CD4-positive, CD25-positive, alpha-beta regulatory T cell (primary cell): Measurements from ENCODE around the gene VSTM4. TPM values are rescaled to one million over a fixed set of nuclear protein-coding genes. Genes with fewer than 3 reads are reported as not detected.

Experiments used
- ATAC-seq, 2 donors: fragments of 150-1000 bp; cut with Tn5 transposase; one replicate each; pipeline ENCODE4 v1.10.0; 2021; ENCODE audit warnings: low read depth in 2 of 2, moderate number of reproducible peaks in 2 of 2, moderate library complexity in 1 of 2
- DNase-seq, 3 donors: peaks; one replicate each; pipeline versions ENCODE4 v3.0.0 to v3.0.0-alpha.2; 2012 to 2022; ENCODE audit warnings: mixed read lengths in 1 of 3
- H3K27ac ChIP-seq: one replicate; pipeline ENCODE4 v1.7.0; 2013; ENCODE audit warnings: mild to moderate bottlenecking, low read length; ENCODE audit not compliant: insufficient read depth, poor library complexity, severe bottlenecking
- H3K27me3 ChIP-seq: one replicate; pipeline ENCODE4 v1.7.0; 2013; ENCODE audit warnings: low read length; ENCODE audit not compliant: control insufficient read depth, insufficient read depth
- H3K36me3 ChIP-seq: one replicate; pipeline ENCODE4 v1.7.0; 2013; ENCODE audit warnings: mild to moderate bottlenecking, low read length, moderate library complexity; ENCODE audit not compliant: control insufficient read depth, insufficient read depth
- H3K4me1 ChIP-seq: 2 replicates; pipeline ENCODE4 v1.7.0; 2013; ENCODE audit warnings: mild to moderate bottlenecking, low read length; ENCODE audit not compliant: insufficient read depth, control insufficient read depth, poor library complexity, severe bottlenecking
- H3K4me3 ChIP-seq: one replicate; pipeline ENCODE4 v1.7.0; 2013; ENCODE audit warnings: low read depth, mild to moderate bottlenecking, low read length, moderate library complexity
- H3K9me3 ChIP-seq, 2 experiments: 1 replicate in 1 of 2; 2 replicates in 1 of 2; pipeline ENCODE4 v1.7.0; 2013; ENCODE audit warnings: low read length in 2 of 2, mild to moderate bottlenecking in 1 of 2, moderate library complexity in 1 of 2; ENCODE audit not compliant: control insufficient read depth in 2 of 2
- H3K27ac Mint-ChIP-seq, 3 donors: one replicate each; pipeline ENCODE4 v1.8.0; 2020 to 2022; ENCODE audit warnings: mild to moderate bottlenecking in 3 of 3, mixed read lengths in 3 of 3, moderate library complexity in 2 of 3
- H3K27me3 Mint-ChIP-seq: one replicate; pipeline ENCODE4 v1.8.0; 2022; ENCODE audit warnings: mild to moderate bottlenecking, mixed read lengths
- H3K36me3 Mint-ChIP-seq: one replicate; pipeline ENCODE4 v1.8.0; 2020; ENCODE audit warnings: mixed read lengths
- H3K4me1 Mint-ChIP-seq, 4 donors: one replicate each; pipeline ENCODE4 v1.8.0; 2020 to 2022; ENCODE audit warnings: mixed read lengths in 4 of 4, mild to moderate bottlenecking in 1 of 4
- H3K4me3 Mint-ChIP-seq, 4 donors: one replicate each; pipeline ENCODE4 v1.8.0; 2020 to 2022; ENCODE audit warnings: mild to moderate bottlenecking in 4 of 4, mixed read lengths in 4 of 4, moderate library complexity in 3 of 4
- H3K9me3 Mint-ChIP-seq, 7 donors: one replicate each; pipeline ENCODE4 v1.8.0; 2020 to 2022; ENCODE audit warnings: mixed read lengths in 7 of 7, mild to moderate bottlenecking in 3 of 7, moderate library complexity in 2 of 7
- polyA plus RNA-seq, 4 donors: library from polyadenylated mRNA; unstranded; fragments of 300-500 nt; fragmentation: Illumina TruSeq; gene quantifications; one replicate each; pipeline ENCODE4 v1.2.3, GENCODE V29; 2021
- total RNA-seq: library from RNA; stranded (reverse); gene quantifications from one replicate; pipeline ENCODE4 v1.2.3, GENCODE V29; 2022

Gene VSTM4
- total and polyA plus RNA-seq, 5 donors from 2014 or later: 0.05 TPM; not detected in 4

- Histone ChIP-seq H3K27ac (no peak overlapping the region), H3K4me3 (no peak overlapping the region), H3K36me3 (no peaks in the 10 kb centered on the region), H3K9me3 (no peaks in the 10 kb centered on the region), H3K27me3 (no peaks in the 10 kb centered on the region), H3K4me1 (no peaks in the 10 kb centered on the region)
- DNase-seq: no peak
- Mint-ChIP-seq H3K36me3 (no peaks in the 10 kb centered on the region), H3K9me3 (peaks cover 0 to 2% (median 0%) of the 10 kb centered on the region in 7 donors), H3K27me3 (peaks cover 2% of the 10 kb centered on the region), H3K4me1 (no peaks in the 10 kb centered on the region), H3K27ac (no peak overlapping the region), H3K4me3 (no peak overlapping the region)
- no peak for ATAC-seq
Measured at GRCh38 chr10:49036638-49037037, 78.7 kb downstream of the VSTM4 start.

GRCh38 chr10:49035920-49036319 lies 79.4 kb downstream of the VSTM4 start:
- no peak overlapping the region for H3K4me3 ChIP-seq
- no peak for ATAC-seq
- H3K4me1 ChIP-seq: no peaks in the 10 kb centered on the region
- Mint-ChIP-seq H3K36me3 (no peaks in the 10 kb centered on the region), H3K4me1 (no peaks in the 10 kb centered on the region), H3K4me3 (no peak overlapping the region), H3K27ac (no peak overlapping the region), H3K9me3 (peaks cover 0 to 2% (median 0%) of the 10 kb centered on the region in 7 donors), H3K27me3 (no peaks in the 10 kb centered on the region)
- DNase-seq: no peak
- no peaks in the 10 kb centered on the region for H3K36me3 ChIP-seq
- H3K27ac ChIP-seq: no peak overlapping the region
- H3K9me3 ChIP-seq: no peaks in the 10 kb centered on the region
- H3K27me3 ChIP-seq: no peaks in the 10 kb centered on the region

- Histone ChIP-seq H3K27ac (no peak overlapping the region), H3K4me3 (no peak overlapping the region), H3K9me3 (no peaks in the 10 kb centered on the region), H3K36me3 (no peaks in the 10 kb centered on the region), H3K4me1 (no peaks in the 10 kb centered on the region), H3K27me3 (no peaks in the 10 kb centered on the region)
- H3K27ac Mint-ChIP-seq: no peak overlapping the region
- no peak overlapping the region for H3K4me3 Mint-ChIP-seq
- H3K4me1 Mint-ChIP-seq: no peaks in the 10 kb centered on the region
- ATAC-seq (no peak), DNase-seq (no peak)
- no peaks in the 10 kb centered on the region for H3K27me3 Mint-ChIP-seq
- H3K9me3 Mint-ChIP-seq: peaks cover 0 to 2% (median 0%) of the 10 kb centered on the region in 7 donors
- H3K36me3 Mint-ChIP-seq: no peaks in the 10 kb centered on the region
Measured at GRCh38 chr10:49034925-49035324, 80.4 kb downstream of the VSTM4 start.

- Histone ChIP-seq H3K9me3 (no peaks in the 10 kb centered on the region), H3K36me3 (no peaks in the 10 kb centered on the region), H3K27ac (no peak overlapping the region), H3K4me1 (no peaks in the 10 kb centered on the region), H3K4me3 (no peak overlapping the region), H3K27me3 (no peaks in the 10 kb centered on the region)
- no peak for DNase-seq
- Mint-ChIP-seq H3K36me3 (no peaks in the 10 kb centered on the region), H3K9me3 (peaks cover 0 to 2% (median 0%) of the 10 kb centered on the region in 7 donors), H3K27ac (no peak overlapping the region), H3K4me3 (no peak overlapping the region), H3K27me3 (no peaks in the 10 kb centered on the region), H3K4me1 (no peaks in the 10 kb centered on the region)
- no peak for ATAC-seq
Measured at GRCh38 chr10:49033939-49034338, 81.4 kb downstream of the VSTM4 start.

- Histone ChIP-seq H3K4me1 (no peaks in the 10 kb centered on the region), H3K27me3 (no peaks in the 10 kb centered on the region), H3K9me3 (no peaks in the 10 kb centered on the region), H3K27ac (no peak overlapping the region), H3K4me3 (no peak overlapping the region), H3K36me3 (no peaks in the 10 kb centered on the region)
- ATAC-seq (no peak), DNase-seq (no peak)
- Mint-ChIP-seq H3K27ac (no peak overlapping the region), H3K36me3 (no peaks in the 10 kb centered on the region), H3K9me3 (no peaks in the 10 kb centered on the region), H3K27me3 (peaks cover 4% of the 10 kb centered on the region), H3K4me3 (no peak overlapping the region), H3K4me1 (no peaks in the 10 kb centered on the region)
Measured at GRCh38 chr10:49029666-49030065, 85.7 kb downstream of the VSTM4 start.

GRCh38 chr10:49028639-49029038 lies 86.7 kb downstream of the VSTM4 start:
- no peaks in the 10 kb centered on the region for H3K36me3 Mint-ChIP-seq
- no peak overlapping the region for H3K27ac Mint-ChIP-seq
- no peaks in the 10 kb centered on the region for H3K9me3 Mint-ChIP-seq
- no peak overlapping the region for H3K4me3 ChIP-seq
- H3K27me3 ChIP-seq: no peaks in the 10 kb centered on the region
- ATAC-seq (no peak), DNase-seq (no peak)
- H3K36me3 ChIP-seq: no peaks in the 10 kb centered on the region
- peaks cover 7% of the 10 kb centered on the region for H3K27me3 Mint-ChIP-seq
- H3K4me1 ChIP-seq: no peaks in the 10 kb centered on the region
- no peak overlapping the region for H3K4me3 Mint-ChIP-seq
- H3K27ac ChIP-seq: no peak overlapping the region
- no peaks in the 10 kb centered on the region for H3K9me3 ChIP-seq
- no peaks in the 10 kb centered on the region for H3K4me1 Mint-ChIP-seq

- H3K27me3 Mint-ChIP-seq: peaks cover 10% of the 10 kb centered on the region
- H3K27ac Mint-ChIP-seq: no peak overlapping the region
- ATAC-seq: no peak
Measured at GRCh38 chr10:49025347-49025983, 89.9 kb downstream of the VSTM4 start.

GRCh38 chr10:49024484-49024883 lies 90.8 kb downstream of the VSTM4 start:
- Histone ChIP-seq H3K27ac (no peak overlapping the region), H3K27me3 (no peaks in the 10 kb centered on the region), H3K4me1 (no peaks in the 10 kb centered on the region), H3K9me3 (no peaks in the 10 kb centered on the region), H3K4me3 (no peak overlapping the region), H3K36me3 (no peaks in the 10 kb centered on the region)
- Mint-ChIP-seq H3K9me3 (peaks cover 0 to 8% (median 2%) of the 10 kb centered on the region in 7 donors), H3K27ac (no peak overlapping the region), H3K4me3 (no peak overlapping the region), H3K27me3 (peaks cover 13% of the 10 kb centered on the region), H3K36me3 (no peaks in the 10 kb centered on the region), H3K4me1 (no peaks in the 10 kb centered on the region)
- ATAC-seq: no peak
- DNase-seq: no peak

More at GRCh38 chr10:49025347-49025983, 89.9 kb downstream of the VSTM4 start:
- Mint-ChIP-seq H3K4me1 (no peaks in the 10 kb centered on the region), H3K4me3 (no peak overlapping the region), H3K9me3 (no peaks in the 10 kb centered on the region), H3K36me3 (no peaks in the 10 kb centered on the region)
- Histone ChIP-seq H3K27ac (no peak overlapping the region), H3K4me3 (no peak overlapping the region), H3K27me3 (no peaks in the 10 kb centered on the region), H3K4me1 (no peaks in the 10 kb centered on the region), H3K36me3 (no peaks in the 10 kb centered on the region), H3K9me3 (no peaks in the 10 kb centered on the region)
- DNase-seq: no peak
